ENCODE measurements around the gene RIPK3. TPM values are rescaled to one million over a fixed set of nuclear protein-coding genes. Genes with fewer than 3 reads are reported as not detected.
A peak's percentile ranks its signal among the peaks of the same experiment; 100 is the strongest.

Gene RIPK3
- total RNA-seq, 1 experiment from 2014 or later = 0.35 TPM

DNA sequence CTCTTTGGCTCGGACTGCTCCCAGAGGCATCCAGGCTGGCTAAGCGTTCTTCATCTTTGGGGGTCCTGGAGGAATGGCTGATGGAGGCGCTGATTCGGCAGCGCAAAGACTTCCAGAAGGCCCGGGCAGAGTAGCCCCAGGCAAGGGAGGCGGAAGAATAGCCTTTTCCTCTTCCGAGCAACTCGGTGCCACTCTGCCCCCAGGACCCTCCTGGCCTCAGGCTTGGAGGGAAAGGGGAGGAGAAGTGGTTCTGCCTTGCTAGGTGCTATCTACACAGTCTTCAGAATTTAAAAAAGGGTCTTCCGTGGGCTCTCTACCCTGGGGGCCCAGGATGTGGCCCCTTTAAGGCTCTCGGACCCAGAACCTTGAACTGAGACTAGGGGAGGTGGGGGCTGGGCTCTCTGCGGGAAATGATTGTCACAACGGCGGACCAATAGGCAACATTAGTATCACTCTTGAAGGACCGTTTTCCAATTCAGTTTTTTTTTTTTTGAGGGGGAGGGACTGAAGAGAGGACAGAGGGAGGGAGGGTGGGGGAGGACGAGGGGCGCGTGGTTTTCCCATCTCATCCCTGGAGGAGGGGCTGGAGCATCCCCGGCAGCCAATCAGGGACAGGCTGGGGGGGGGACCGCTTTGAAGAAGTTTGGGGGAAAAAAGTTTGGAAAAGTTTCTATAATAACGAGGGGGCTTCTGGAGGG lies 27.9 kb upstream of the RIPK3 start, which contains the start of gene NFATC4:
Gene NFATC4 (plus strand): TSS at position 671 of the 698 bp plus-strand sequence. CDS start 157 bp downstream, outside the sequence.
- no peak within 1 kb of the TSS for H3K27ac ChIP-seq (ENCODE audit: insufficient read length, low read depth, low read length)
- H3K27me3 ChIP-seq (ENCODE audit: insufficient read depth, low read length) = no peaks in the 10 kb centered on the region
- peaks cover 19% of the 10 kb centered on the region for H3K23me2 ChIP-seq (ENCODE audit: insufficient read length, low read depth, low read length, poor library complexity, severe bottlenecking)
- no peak within 1 kb of the TSS for H2AFZ ChIP-seq (ENCODE audit: low read length)
- H3K79me2 ChIP-seq (ENCODE audit: insufficient read depth, low read length) = no peaks in the 10 kb centered on the region
- H3K4me2 ChIP-seq (ENCODE audit: insufficient read depth, insufficient read length, low read length) = peak within 1 kb of the TSS; percentile 69
- no peaks in the 10 kb centered on the region for H3K9me3 ChIP-seq (ENCODE audit: control insufficient read depth, low read depth, low read length)
- Mint-ChIP-seq H3K27me3 (ENCODE audit: low read depth) (peaks cover 21% of the 10 kb centered on the region), H3K4me1 (peaks cover 16 to 17% of the 10 kb centered on the region in 2 experiments), H3K36me3 (ENCODE audit: insufficient read depth in 1 of 3, low read depth in 3 of 3) (peaks cover 0 to 14% (median 6%) of the 10 kb centered on the region in 3 experiments; a peak in 5 of 7 replicates), H3K4me3 (peak within 1 kb of the TSS; percentile 77 to 93), H3K27ac (peak within 1 kb of the TSS; percentile 94 to 98 (median 95)), H3K9me3 (no peaks in the 10 kb centered on the region)
- no peak within 1 kb of the TSS for H2BK12ac ChIP-seq (ENCODE audit: insufficient read length, low read depth, low read length)
- H4K91ac ChIP-seq (ENCODE audit: insufficient read length, low read depth, low read length) = no peak within 1 kb of the TSS
- H2BK15ac ChIP-seq (ENCODE audit: low read depth, low read length) = no peak within 1 kb of the TSS
- no peak within 1 kb of the TSS for H3K9ac ChIP-seq (ENCODE audit: extremely low read depth, insufficient read length, low read length)
- H3T11ph ChIP-seq (ENCODE audit: low read length) = no peak within 1 kb of the TSS
- peak within 1 kb of the TSS; percentile 50 for H2BK120ac ChIP-seq (ENCODE audit: low read depth, low read length, poor library complexity, severe bottlenecking)
- no peak within 1 kb of the TSS for H3K56ac ChIP-seq (ENCODE audit: insufficient read length, low read depth, low read length)
- H4K20me1 ChIP-seq (ENCODE audit: control insufficient read depth, insufficient read depth, insufficient read length) = no peaks in the 10 kb centered on the region
- H3K14ac ChIP-seq (ENCODE audit: insufficient read depth, low read length) = peak within 1 kb of the TSS; percentile 6
- DNase-seq = peak; percentile 89
- H3K18ac ChIP-seq (ENCODE audit: insufficient read length, low read depth, low read length) = peak within 1 kb of the TSS; percentile 12
- no peaks in the 10 kb centered on the region; the same call in 1 of the 2 replicates for H3K4me1 ChIP-seq (ENCODE audit: insufficient read depth, low read length)
- H3K4ac ChIP-seq (ENCODE audit: low read depth, low read length) = no peak within 1 kb of the TSS; the same call in 1 of the 2 replicates
- no peak within 1 kb of the TSS for H2BK5ac ChIP-seq (ENCODE audit: insufficient read length, low read length)
- WGBS (ENCODE audit: extremely low coverage, insufficient read length, low lambda C conversion rate) = no CpG with 5 or more reads among the region's 21 CpGs
- H3K79me1 ChIP-seq (ENCODE audit: insufficient read depth, low read depth, low read length, poor library complexity, severe bottlenecking) = no peaks in the 10 kb centered on the region
- H4K8ac ChIP-seq (replicated peaks; ENCODE audit: insufficient read length, low read depth, low read length) = no peak within 1 kb of the TSS
- TF ChIP-seq, protein P1, sequence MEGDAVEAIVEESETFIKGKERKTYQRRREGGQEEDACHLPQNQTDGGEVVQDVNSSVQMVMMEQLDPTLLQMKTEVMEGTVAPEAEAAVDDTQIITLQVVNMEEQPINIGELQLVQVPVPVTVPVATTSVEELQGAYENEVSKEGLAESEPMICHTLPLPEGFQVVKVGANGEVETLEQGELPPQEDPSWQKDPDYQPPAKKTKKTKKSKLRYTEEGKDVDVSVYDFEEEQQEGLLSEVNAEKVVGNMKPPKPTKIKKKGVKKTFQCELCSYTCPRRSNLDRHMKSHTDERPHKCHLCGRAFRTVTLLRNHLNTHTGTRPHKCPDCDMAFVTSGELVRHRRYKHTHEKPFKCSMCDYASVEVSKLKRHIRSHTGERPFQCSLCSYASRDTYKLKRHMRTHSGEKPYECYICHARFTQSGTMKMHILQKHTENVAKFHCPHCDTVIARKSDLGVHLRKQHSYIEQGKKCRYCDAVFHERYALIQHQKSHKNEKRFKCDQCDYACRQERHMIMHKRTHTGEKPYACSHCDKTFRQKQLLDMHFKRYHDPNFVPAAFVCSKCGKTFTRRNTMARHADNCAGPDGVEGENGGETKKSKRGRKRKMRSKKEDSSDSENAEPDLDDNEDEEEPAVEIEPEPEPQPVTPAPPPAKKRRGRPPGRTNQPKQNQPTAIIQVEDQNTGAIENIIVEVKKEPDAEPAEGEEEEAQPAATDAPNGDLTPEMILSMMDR (conservative IDR thresholded peaks at IDR 0.05) = no peak
- H4K5ac ChIP-seq (ENCODE audit: insufficient read length, low read depth, low read length) = no peak within 1 kb of the TSS
- no peak within 1 kb of the TSS for H3K23ac ChIP-seq (ENCODE audit: insufficient read length, low read depth, low read length)
- H2BK20ac ChIP-seq (ENCODE audit: low read depth, low read length, poor library complexity, severe bottlenecking) = no peak within 1 kb of the TSS
- no peak within 1 kb of the TSS for H2AK5ac ChIP-seq (ENCODE audit: insufficient read length, low read length)
